Gastrocnemius medialis (tissue), 4 donors: ENCODE measurements around the gene CCDC110.

Source experiments
- CTCF ChIP-seq, 5 experiments: fragments of 450-650 bp in 3 of 5; fragments of 200-600 bp in 2 of 5; sonication (generic) in 2 of 5; IDR thresholded peaks in 4 of 5; conservative IDR thresholded peaks in 1 of 5; 1 replicate in 4 of 5; 2 replicates in 1 of 5; pipeline ENCODE4 v1.5.1; 2016 to 2019; ENCODE audit warnings: antibody characterized with exemption in 5 of 5, mild to moderate bottlenecking in 3 of 5, moderate library complexity in 3 of 5
- POLR2A ChIP-seq, 2 donors: fragments of 450-650 bp; IDR thresholded peaks; one replicate each; pipeline ENCODE4 v1.6.1; 2017; ENCODE audit warnings: antibody characterized with exemption in 2 of 2, mild to moderate bottlenecking in 2 of 2, moderate library complexity in 2 of 2

- TF ChIP-seq CTCF (IDR thresholded peaks at IDR 0.05 in 4 of 5, conservative IDR thresholded peaks at IDR 0.05 in 1 of 5) (no peak), POLR2A (IDR thresholded peaks at IDR 0.05) (no peak)
Observed at GRCh38 chr4:185465707-185466106, 5.8 kb downstream of the CCDC110 start.
